GM18499 (cell line): Measurements from ENCODE around the gene IL24.

ENCODE experiments used
- ATAC-seq: cut with Tn5 transposase; IDR thresholded peaks from one replicate; pipeline ENCODE4 v1.9.1; 2021; ENCODE audit warnings: moderate number of reproducible peaks; ENCODE audit not compliant: insufficient read depth, unreplicated experiment

IL24 gene

GRCh38 chr1:206875752-206876377 is 21.4 kb upstream of the IL24 start:
- no peak for ATAC-seq

- no peak for ATAC-seq
Measured at GRCh38 chr1:206878456-206878855, 18.8 kb upstream of the IL24 start.

GRCh38 chr1:206880314-206880713 is 16.9 kb upstream of the IL24 start:
- no peak for ATAC-seq

GRCh38 chr1:206882555-206882954 is 14.7 kb upstream of the IL24 start:
- ATAC-seq = no peak

GRCh38 chr1:206883160-206883559 is 14.1 kb upstream of the IL24 start:
- ATAC-seq = no peak

- no peak for ATAC-seq
Measured at GRCh38 chr1:206883876-206884275, 13.4 kb upstream of the IL24 start.

- ATAC-seq = no peak
Measured at GRCh38 chr1:206885341-206886060, 11.7 kb upstream of the IL24 start.

- ATAC-seq = no peak
Measured at GRCh38 chr1:206886831-206887230, 10.4 kb upstream of the IL24 start.

- no peak for ATAC-seq
Measured at GRCh38 chr1:206887701-206888100, 9.5 kb upstream of the IL24 start.

GRCh38 chr1:206890125-206891060 is 6.8 kb upstream of the IL24 start:
- ATAC-seq = no peak

GRCh38 chr1:206891412-206891811 is 5.8 kb upstream of the IL24 start:
- ATAC-seq = no peak

GRCh38 chr1:206892351-206892984 is 4.8 kb upstream of the IL24 start:
- ATAC-seq = no peak

GRCh38 chr1:206893380-206893779 is 3.9 kb upstream of the IL24 start:
- no peak for ATAC-seq

GRCh38 chr1:206895325-206895724 is 1.9 kb upstream of the IL24 start:
- ATAC-seq = no peak

- no peak for ATAC-seq
Measured at GRCh38 chr1:206895837-206896242, 1.4 kb upstream of the IL24 start.

- no peak for ATAC-seq
Measured at GRCh38 chr1:206896261-206896660, 982 bp upstream of the IL24 start.

GRCh38 chr1:206898089-206898914 is 1.1 kb downstream of the IL24 start:
- no peak for ATAC-seq

- ATAC-seq = no peak
Measured at GRCh38 chr1:206898915-206899431, 1.7 kb downstream of the IL24 start.

GRCh38 chr1:206899717-206900116 is 2.5 kb downstream of the IL24 start:
- ATAC-seq = no peak
